ENCODE results near the gene DPP6. TPM values are rescaled to one million over a fixed set of nuclear protein-coding genes. Genes with fewer than 3 reads are reported as not detected.

Gene DPP6
- total and polyA plus RNA-seq, 2 experiments from 2014 or later = not detected

DNA sequence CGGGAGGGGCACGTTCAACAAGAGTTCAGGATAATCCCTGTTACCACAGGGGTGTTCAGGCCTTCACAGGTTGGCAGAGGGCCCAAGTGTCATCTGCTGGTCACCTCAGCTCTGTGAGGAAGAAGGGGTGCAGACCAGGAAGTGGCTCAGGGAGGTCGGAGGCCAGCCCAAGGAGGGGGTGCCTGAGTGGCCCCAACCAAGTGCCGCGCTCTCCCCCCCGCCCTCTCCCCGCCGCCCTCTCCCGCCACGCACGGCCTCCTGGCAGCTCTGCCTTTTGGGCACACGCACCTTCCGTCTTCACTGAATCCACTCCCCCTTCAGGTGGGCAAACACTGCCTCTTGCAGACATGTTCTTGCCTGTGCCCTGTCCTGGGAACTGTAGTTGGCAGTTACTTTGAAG lies 705.6 kb downstream of the DPP6 start:
- Mint-ChIP-seq H3K36me3 (ENCODE audit: low read depth) (no peaks in the 10 kb centered on the region), H3K4me1 (no peaks in the 10 kb centered on the region; the same call in 2 of the 3 replicates), H3K27me3 (ENCODE audit: insufficient read depth, low read depth, poor library complexity) (peaks cover 3% of the 10 kb centered on the region), H3K4me3 (no peak overlapping the region), H3K27ac (no peak overlapping the region), H3K9me3 (no peaks in the 10 kb centered on the region)
- H2AFZ ChIP-seq = no peak overlapping the region
- no peaks in the 10 kb centered on the region for H3K4me1 ChIP-seq (ENCODE audit: insufficient read depth)
- DNase-seq (ENCODE audit: low spot score) (no peak), ATAC-seq (no peak)
- H3K4me3 ChIP-seq = no peak overlapping the region
- H3K4me2 ChIP-seq = no peak overlapping the region
- no peaks in the 10 kb centered on the region for H3K79me2 ChIP-seq (replicated peaks; ENCODE audit: insufficient read depth)
- no peaks in the 10 kb centered on the region for H3F3A ChIP-seq (replicated peaks; ENCODE audit: low read depth)
- TF ChIP-seq ZNF114 (CRISPR knock-in tag; IDR thresholded peaks at IDR 0.05) = no peak
- TF ChIP-seq CTCF (conservative IDR thresholded peaks at IDR 0.05; ENCODE audit: low read depth in 2 of 2) = no peak
- no peak for TF ChIP-seq ETS1 (IDR thresholded peaks at IDR 0.05)
- TF ChIP-seq ZNF462 (CRISPR knock-in tag; IDR thresholded peaks at IDR 0.05) = no peak
- TF ChIP-seq REST (IDR thresholded peaks at IDR 0.05; ENCODE audit: unreplicated experiment) = no peak
- no peak for TF ChIP-seq STAT1 (IDR thresholded peaks at IDR 0.05; ENCODE audit: unreplicated experiment)
- no peak for TF ChIP-seq EZH2phosphoT487 (IDR thresholded peaks at IDR 0.05; ENCODE audit: unreplicated experiment)
- H3K9me2 ChIP-seq (ENCODE audit: insufficient read depth) = no peaks in the 10 kb centered on the region
- no peaks in the 10 kb centered on the region; the same call in 1 of the 2 replicates for H3K36me3 ChIP-seq (ENCODE audit: insufficient read depth)
- H3K27ac ChIP-seq (ENCODE audit: low read depth) = no peak overlapping the region
- H4K20me1 ChIP-seq (replicated peaks; ENCODE audit: insufficient read depth) = no peaks in the 10 kb centered on the region
- no peaks in the 10 kb centered on the region for H3K27me3 ChIP-seq (ENCODE audit: insufficient read depth)
